HepG2 (cell line): ENCODE results near the gene ABCB4.

Experiments
- EZH2 ChIP-seq: conservative IDR thresholded peaks from 2 replicates; pipeline ENCODE4 v1.6.1; 2012; ENCODE audit warnings: mild to moderate bottlenecking, low read depth, low read length, moderate library complexity
- FOXK1 ChIP-seq: sonication (generic); formaldehyde crosslinking; IDR thresholded peaks from 2 replicates; pipeline ENCODE4 v1.4.0; 2020; ENCODE audit warnings: low read depth, missing genetic modification reagents, borderline replicate concordance
- HNRNPL ChIP-seq: fragments of 200-400 bp; formaldehyde crosslinking; IDR thresholded peaks from 2 replicates; pipeline ENCODE4 v1.6.1; 2017; ENCODE audit warnings: mild to moderate bottlenecking, low read depth, low read length
- JUND ChIP-seq: sonication (generic); formaldehyde crosslinking; IDR thresholded peaks from 2 replicates; pipeline ENCODE4 v1.8.0; 2022; ENCODE audit warnings: mild to moderate bottlenecking, missing genetic modification reagents
- MBD4 ChIP-seq: IDR thresholded peaks from 2 replicates; pipeline ENCODE4 v1.6.1; 2012; ENCODE audit warnings: low read length, inconsistent platforms, borderline replicate concordance
- NR1H2 ChIP-seq: sonication (generic); formaldehyde crosslinking; IDR thresholded peaks from 2 replicates; pipeline ENCODE4 v1.8.1; 2022; ENCODE audit warnings: low read depth, missing genetic modification reagents, borderline replicate concordance
- POLR2A ChIP-seq, 2 experiments: IDR thresholded peaks; 2 replicates each; pipeline ENCODE4 v1.6.1; 2011; ENCODE audit warnings: low read depth in 2 of 2, low read length in 2 of 2, mild to moderate bottlenecking in 1 of 2, moderate library complexity in 1 of 2; ENCODE audit not compliant: insufficient read depth in 1 of 2
- ZFP1 ChIP-seq: IDR thresholded peaks from 2 replicates; pipeline ENCODE4 v1.6.1; 2016
- ZMYM3 ChIP-seq: sonication (generic); formaldehyde crosslinking; IDR thresholded peaks from 2 replicates; pipeline ENCODE4 v1.5.1; 2020; ENCODE audit warnings: mild to moderate bottlenecking, missing genetic modification reagents
- ZNF274 ChIP-seq: sonication (generic); formaldehyde crosslinking; IDR thresholded peaks from 2 replicates; pipeline ENCODE4 v1.5.1; 2020; ENCODE audit warnings: mild to moderate bottlenecking, missing genetic modification reagents
- ZNF275 ChIP-seq: sonication (generic); formaldehyde crosslinking; IDR thresholded peaks from 2 replicates; pipeline ENCODE4 v1.8.0; 2022; ENCODE audit warnings: missing genetic modification reagents, mild to moderate bottlenecking, inconsistent platforms, borderline replicate concordance
- ZNF317 ChIP-seq: sonication (generic); formaldehyde crosslinking; IDR thresholded peaks from 2 replicates; pipeline ENCODE4 v1.5.0; 2020; ENCODE audit warnings: mild to moderate bottlenecking, missing genetic modification reagents
- ZNF510 ChIP-seq: sonication (generic); formaldehyde crosslinking; IDR thresholded peaks from 2 replicates; pipeline ENCODE4 v1.4.0; 2020; ENCODE audit warnings: low read depth, mild to moderate bottlenecking, missing genetic modification reagents
- ZNF639 ChIP-seq: conservative IDR thresholded peaks from 2 replicates; pipeline ENCODE4 v1.6.1; 2018; ENCODE audit warnings: missing genetic modification reagents

GRCh38 chr7:87450706-87451105 is 24.8 kb downstream of the ABCB4 start:
- TF ChIP-seq HNRNPL, result no peak
- TF ChIP-seq ZNF275 (CRISPR knock-in tag), result no peak
- TF ChIP-seq ZNF317 (CRISPR knock-in tag), result no peak
- TF ChIP-seq EZH2, result no peak
- TF ChIP-seq FOXK1 (CRISPR knock-in tag), result no peak
- TF ChIP-seq ZNF274 (CRISPR knock-in tag), result no peak
- no peak for TF ChIP-seq ZNF639
- TF ChIP-seq ZFP1 (CRISPR knock-in tag), result no peak
- no peak for TF ChIP-seq ZNF510 (CRISPR knock-in tag)
- no peak for TF ChIP-seq MBD4
- no peak for TF ChIP-seq POLR2A (IDR thresholded peaks at IDR 0.05; ENCODE audit: insufficient read depth in 1 of 2, low read depth in 2 of 2, low read length in 2 of 2)
- no peak for TF ChIP-seq NR1H2 (CRISPR knock-in tag)
- no peak for TF ChIP-seq JUND (CRISPR knock-in tag)
- no peak for TF ChIP-seq ZMYM3 (CRISPR knock-in tag)
